ENCODE data around the gene POMGNT1.
"Not testable (repeated sequence)": the region's sequence is repeated elsewhere in the genome, so short reads cannot be mapped to it uniquely, and the experiment has no call there.

Gene POMGNT1

GRCh38 chr1:46223472-46223943, 25.3 kb upstream of the POMGNT1 start:
- CTCF ChIA-PET, result interaction anchor here (0.6 to 3.0 kb wide), 34 partner anchors 9 to 1710 kb away, joined by 3 to 42 read pairs (median 4); partner anchors contain the start of genes LURAP1, PIK3R3, RAD54L and TSPAN1

GRCh38 chr1:46223055-46223454, 24.8 kb upstream of the POMGNT1 start:
- H3K27ac Mint-ChIP-seq, DNase-seq, H3K36me3 Mint-ChIP-seq, H3K4me3 Mint-ChIP-seq, H3K9me3 Mint-ChIP-seq, H3K4me1 Mint-ChIP-seq: not testable (repeated sequence)
- H3K27me3 Mint-ChIP-seq, result peaks cover 11% of the 10 kb centered on the region
- CTCF ChIA-PET, result interaction anchor here (0.8 to 3.0 kb wide), 27 partner anchors 9 to 710 kb away, joined by 3 to 42 read pairs (median 6); partner anchors contain the start of genes LURAP1 and RAD54L

More at GRCh38 chr1:46223472-46223943, 25.3 kb upstream of the POMGNT1 start:
- Mint-ChIP-seq H3K27ac (no peak overlapping the region), H3K36me3 (no peaks in the 10 kb centered on the region), H3K4me3 (no peak overlapping the region), H3K4me1 (peaks cover 3% of the 10 kb centered on the region), H3K9me3 (no peaks in the 10 kb centered on the region), H3K27me3 (peaks cover 11% of the 10 kb centered on the region)
- DNase-seq, result peak; percentile 76

- Mint-ChIP-seq H3K4me1 (peaks cover 2% of the 10 kb centered on the region), H3K36me3 (no peaks in the 10 kb centered on the region), H3K4me3 (no peak overlapping the region), H3K27me3 (peaks cover 15% of the 10 kb centered on the region), H3K27ac (no peak overlapping the region), H3K9me3 (no peaks in the 10 kb centered on the region)
- DNase-seq, result no peak
- CTCF ChIA-PET, result interaction anchor here (0.9 to 1.1 kb wide), 3 partner anchors 23 to 198 kb away, joined by 3 to 5 read pairs (median 4); partner anchors contain the start of gene POMGNT1
Measured at GRCh38 chr1:46221749-46222148, 23.5 kb upstream of the POMGNT1 start.

GRCh38 chr1:46220808-46221207, 22.6 kb upstream of the POMGNT1 start:
- Mint-ChIP-seq H3K27me3 (peaks cover 19% of the 10 kb centered on the region), H3K9me3 (no peaks in the 10 kb centered on the region), H3K4me1 (peaks cover 2% of the 10 kb centered on the region), H3K27ac (no peak overlapping the region), H3K4me3 (no peak overlapping the region), H3K36me3 (no peaks in the 10 kb centered on the region)
- CTCF ChIA-PET, result interaction anchor here (1.3 kb wide), 1 partner anchor 14 kb away, joined by 5 read pairs; no protein-coding TSS in a partner anchor
- no peak for DNase-seq

GRCh38 chr1:46219551-46220520, 21.6 kb upstream of the POMGNT1 start:
- no peaks in the 10 kb centered on the region for H3K9me3 Mint-ChIP-seq
- CTCF ChIA-PET, result interaction anchor here (1.3 to 1.7 kb wide), 2 partner anchors 15 to 182 kb away, joined by 5 to 6 read pairs; no protein-coding TSS in a partner anchor
- peaks cover 2% of the 10 kb centered on the region for H3K4me1 Mint-ChIP-seq
- no peaks in the 10 kb centered on the region for H3K36me3 Mint-ChIP-seq
- no peak overlapping the region for H3K4me3 Mint-ChIP-seq
- H3K27me3 Mint-ChIP-seq, result peaks cover 16% of the 10 kb centered on the region
- no peak overlapping the region for H3K27ac Mint-ChIP-seq
- DNase-seq, result no peak

GRCh38 chr1:46218443-46218842, 20.2 kb upstream of the POMGNT1 start:
- CTCF ChIA-PET, result interaction anchor here (0.6 to 2.1 kb wide), 3 partner anchors 19 to 181 kb away, joined by 3 to 6 read pairs (median 4); no protein-coding TSS in a partner anchor
- peaks cover 12% of the 10 kb centered on the region for H3K27me3 Mint-ChIP-seq

GRCh38 chr1:46215504-46215903, 17.3 kb upstream of the POMGNT1 start:
- H3K27ac Mint-ChIP-seq, result peak overlapping the region; percentile 24
- CTCF ChIA-PET, result no interaction called here
- peaks cover 11% of the 10 kb centered on the region for H3K27me3 Mint-ChIP-seq
- no peaks in the 10 kb centered on the region for H3K36me3 Mint-ChIP-seq
- no peak for DNase-seq
- H3K4me1 Mint-ChIP-seq, result no peaks in the 10 kb centered on the region
- no peaks in the 10 kb centered on the region for H3K9me3 Mint-ChIP-seq
- no peak overlapping the region for H3K4me3 Mint-ChIP-seq

More at GRCh38 chr1:46218443-46218842, 20.2 kb upstream of the POMGNT1 start:
- Mint-ChIP-seq H3K4me3 (no peak overlapping the region), H3K4me1 (no peaks in the 10 kb centered on the region), H3K9me3 (no peaks in the 10 kb centered on the region), H3K36me3 (no peaks in the 10 kb centered on the region), H3K27ac (no peak overlapping the region)
- DNase-seq, result no peak

GRCh38 chr1:46211051-46211450, 12.8 kb upstream of the POMGNT1 start:
- H3K4me3 Mint-ChIP-seq, result no peak overlapping the region
- DNase-seq, result no peak
- H3K27ac Mint-ChIP-seq, result no peak overlapping the region
- H3K9me3 Mint-ChIP-seq, result no peaks in the 10 kb centered on the region
- no peaks in the 10 kb centered on the region for H3K36me3 Mint-ChIP-seq
- H3K27me3 Mint-ChIP-seq, result peaks cover 8% of the 10 kb centered on the region
- CTCF ChIA-PET, result interaction anchor here (2.0 kb wide), 1 partner anchor 13 kb away, joined by 8 read pairs; no protein-coding TSS in a partner anchor
- H3K4me1 Mint-ChIP-seq, result peaks cover 8% of the 10 kb centered on the region

- DNase-seq, result no peak
- CTCF ChIA-PET, result interaction anchor here (2.0 kb wide), 1 partner anchor 13 kb away, joined by 8 read pairs; no protein-coding TSS in a partner anchor
- no peaks in the 10 kb centered on the region for H3K36me3 Mint-ChIP-seq
- H3K4me1 Mint-ChIP-seq, result peaks cover 8% of the 10 kb centered on the region
- H3K4me3 Mint-ChIP-seq, result no peak overlapping the region
- no peak overlapping the region for H3K27ac Mint-ChIP-seq
- H3K9me3 Mint-ChIP-seq, result no peaks in the 10 kb centered on the region
- H3K27me3 Mint-ChIP-seq, result peaks cover 8% of the 10 kb centered on the region
Measured at GRCh38 chr1:46210561-46210960, 12.3 kb upstream of the POMGNT1 start.

GRCh38 chr1:46206399-46206798, 8.2 kb upstream of the POMGNT1 start:
- Mint-ChIP-seq H3K27me3 (peaks cover 21% of the 10 kb centered on the region), H3K4me1 (peaks cover 17% of the 10 kb centered on the region), H3K27ac (no peak overlapping the region), H3K36me3 (no peaks in the 10 kb centered on the region), H3K4me3 (no peak overlapping the region), H3K9me3 (no peaks in the 10 kb centered on the region)
- no peak for DNase-seq
- CTCF ChIA-PET, result interaction anchor here (2.3 kb wide), 1 partner anchor 17 kb away, joined by 8 read pairs; no protein-coding TSS in a partner anchor

- H3K36me3 Mint-ChIP-seq, result no peaks in the 10 kb centered on the region
- no peaks in the 10 kb centered on the region for H3K9me3 Mint-ChIP-seq
- H3K27ac Mint-ChIP-seq, result no peak overlapping the region
- H3K4me3 Mint-ChIP-seq, result no peak overlapping the region
- CTCF ChIA-PET, result interaction anchor here (2.3 kb wide), 1 partner anchor 18 kb away, joined by 8 read pairs; no protein-coding TSS in a partner anchor
- peaks cover 17% of the 10 kb centered on the region for H3K4me1 Mint-ChIP-seq
- H3K27me3 Mint-ChIP-seq, result peaks cover 20% of the 10 kb centered on the region
- no peak for DNase-seq
Measured at GRCh38 chr1:46205791-46206190, 7.6 kb upstream of the POMGNT1 start.

GRCh38 chr1:46205141-46205540, 6.9 kb upstream of the POMGNT1 start:
- no peak overlapping the region for H3K27ac Mint-ChIP-seq
- no peaks in the 10 kb centered on the region for H3K36me3 Mint-ChIP-seq
- CTCF ChIA-PET, result interaction anchor here (2.3 kb wide), 1 partner anchor 19 kb away, joined by 8 read pairs; no protein-coding TSS in a partner anchor
- H3K4me3 Mint-ChIP-seq, result no peak overlapping the region
- H3K27me3 Mint-ChIP-seq, result peaks cover 17% of the 10 kb centered on the region
- peaks cover 23% of the 10 kb centered on the region for H3K4me1 Mint-ChIP-seq
- no peak for DNase-seq
- no peaks in the 10 kb centered on the region for H3K9me3 Mint-ChIP-seq

GRCh38 chr1:46204406-46204742, 6.1 kb upstream of the POMGNT1 start:
- DNase-seq, result no peak
- no peaks in the 10 kb centered on the region for H3K9me3 Mint-ChIP-seq
- CTCF ChIA-PET, result no interaction called here
- H3K27me3 Mint-ChIP-seq, result peaks cover 13% of the 10 kb centered on the region
- H3K36me3 Mint-ChIP-seq, result no peaks in the 10 kb centered on the region
- no peak overlapping the region for H3K27ac Mint-ChIP-seq
- H3K4me1 Mint-ChIP-seq, result peaks cover 26% of the 10 kb centered on the region
- no peak overlapping the region for H3K4me3 Mint-ChIP-seq

- DNase-seq, result no peak
- Mint-ChIP-seq H3K36me3 (no peaks in the 10 kb centered on the region), H3K27me3 (peaks cover 13% of the 10 kb centered on the region), H3K27ac (no peak overlapping the region), H3K4me1 (peaks cover 30% of the 10 kb centered on the region), H3K4me3 (peak overlapping the region; percentile 64), H3K9me3 (no peaks in the 10 kb centered on the region)
- CTCF ChIA-PET, result interaction anchor here (2.0 kb wide), 1 partner anchor 20 kb away, joined by 9 read pairs; no protein-coding TSS in a partner anchor
Measured at GRCh38 chr1:46203738-46204405, 5.6 kb upstream of the POMGNT1 start.

All from activated naive CD4-positive, alpha-beta T cell treated with anti-CD3 and anti-CD28 coated beads, Interleukin-2, amount 10 ng/mL, durations not matched to agents 7 days and 5 days (primary cell).